ENCODE data around the gene CEP57L1. TPM values are rescaled to one million over a fixed set of nuclear protein-coding genes. Genes with fewer than 3 reads are reported as not detected.

CEP57L1 gene
- total and polyA plus RNA-seq, 2 donors (not counting 1 experiment from before 2014, with no cell fraction given): 3.1 to 8.8 TPM

DNA sequence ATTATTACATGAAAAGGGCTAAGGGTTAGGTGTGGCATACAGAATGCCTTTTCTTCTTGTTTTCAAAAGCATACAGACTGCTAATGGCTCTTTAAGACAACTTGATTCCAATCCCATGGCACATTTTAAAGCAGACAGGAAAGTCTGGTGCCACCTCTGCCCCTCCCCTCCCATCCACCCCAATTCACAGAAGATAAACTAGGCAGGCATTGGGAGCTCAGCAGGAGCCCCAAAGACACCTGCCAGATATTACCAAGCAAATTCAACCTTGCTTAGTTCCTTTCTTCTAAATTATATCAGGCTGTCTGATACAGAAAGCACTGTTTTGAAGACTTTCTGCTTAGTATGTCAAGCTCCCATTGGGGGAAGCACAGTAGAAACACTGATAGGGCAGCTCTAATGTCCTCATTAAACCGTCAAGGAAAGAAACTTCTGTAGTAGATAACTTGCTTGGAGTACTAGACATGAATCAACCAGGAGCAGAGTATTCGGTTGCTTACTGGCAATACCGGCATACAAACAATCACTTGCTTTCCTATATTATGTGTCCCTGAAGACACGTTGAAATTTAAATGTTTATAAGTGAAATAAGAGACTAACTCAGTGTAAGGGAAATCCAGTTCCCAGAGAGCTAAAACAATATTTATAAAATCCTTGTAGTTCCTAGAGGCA lies 13.7 kb upstream of the CEP57L1 start:
- Histone ChIP-seq H3K79me2 (ENCODE audit: control insufficient read depth, insufficient read depth, low read length) (peaks cover 7% of the 10 kb centered on the region), H2AFZ (ENCODE audit: insufficient read depth, low read depth, low read length, poor library complexity, severe bottlenecking) (no peak overlapping the region), H3K27ac (ENCODE audit: low read length in 2 of 2) (no peak overlapping the region), H3K9ac (ENCODE audit: low read length) (no peak overlapping the region), H3K9me3 (ENCODE audit: control extremely low read depth in 1 of 3, control insufficient read depth in 2 of 3, insufficient read depth in 1 of 3, low read length in 2 of 3) (no peaks in the 10 kb centered on the region), H3K4me2 (replicated peaks; ENCODE audit: low read depth, low read length, poor library complexity, severe bottlenecking) (no peak overlapping the region), H3K27me3 (replicated peaks in 1 of 4; ENCODE audit: control extremely low read depth in 1 of 4, control insufficient read depth in 3 of 4, insufficient read depth in 4 of 4, low read length in 3 of 4) (no peaks in the 10 kb centered on the region), H3K36me3 (replicated peaks in 1 of 2; ENCODE audit: control extremely low read depth in 1 of 2, control insufficient read depth in 1 of 2, extremely low read depth in 1 of 2, insufficient read depth in 2 of 2, low read length in 1 of 2) (no peaks in the 10 kb centered on the region), H4K20me1 (ENCODE audit: control insufficient read depth, insufficient read depth, low read length, poor library complexity, severe bottlenecking) (no peaks in the 10 kb centered on the region), H3K4me3 (ENCODE audit: control extremely low read depth in 1 of 5, extremely low read depth in 1 of 5, insufficient read depth in 1 of 5, low read depth in 2 of 5, low read length in 4 of 5) (no peak overlapping the region), H3K4me1 (ENCODE audit: control insufficient read depth in 2 of 2, insufficient read depth in 2 of 2, low read length in 2 of 2) (no peaks in the 10 kb centered on the region)
- ChIA-PET CTCF (interaction anchor here (1.7 kb wide), 1 partner anchor 8 kb away, joined by 8 read pairs; no protein-coding TSS in a partner anchor), POLR2A (interaction anchor here (0.7 kb wide), 1 partner anchor 1435 kb away, joined by 3 read pairs; no protein-coding TSS in a partner anchor)
- Mint-ChIP-seq H3K27me3 (no peaks in the 10 kb centered on the region), H3K4me1 (peaks cover 3% of the 10 kb centered on the region), H3K9me3 (ENCODE audit: insufficient read depth) (no peaks in the 10 kb centered on the region), H3K27ac (no peak overlapping the region), H3K4me3 (no peak overlapping the region)
- ATAC-seq (ENCODE audit: low read depth): no peak
- DNase-seq: no peak
- intact Hi-C loops (cut with micrococcal nuclease): no loop called here
- TF ChIP-seq CTCF (IDR thresholded peaks at IDR 0.05) (no peak), EZH2 (IDR thresholded peaks at IDR 0.05; ENCODE audit: borderline replicate concordance, insufficient read depth, low read depth, low read length, poor library complexity, severe bottlenecking) (no peak)
- WGBS (ENCODE audit: insufficient coverage): 83% methylated on average over 1 of the region's 4 CpGs

GRCh38 chr6:109082188-109082577 lies 13.1 kb upstream of the CEP57L1 start:
- CTCF ChIA-PET: interaction anchor here (1.7 kb wide), 1 partner anchor 9 kb away, joined by 8 read pairs; no protein-coding TSS in a partner anchor
- peaks cover 7% of the 10 kb centered on the region for H3K79me2 ChIP-seq (ENCODE audit: control insufficient read depth, insufficient read depth, low read length)
- intact Hi-C loops (cut with micrococcal nuclease): no loop called here
- WGBS (ENCODE audit: insufficient coverage): 100% methylated on average over 1 of the region's 1 CpG
- DNase-seq: no peak
- no peak overlapping the region for H3K27ac ChIP-seq (ENCODE audit: low read length in 2 of 2)
- Mint-ChIP-seq H3K9me3 (ENCODE audit: insufficient read depth) (no peaks in the 10 kb centered on the region), H3K27me3 (no peaks in the 10 kb centered on the region), H3K27ac (no peak overlapping the region), H3K4me3 (no peak overlapping the region), H3K4me1 (peaks cover 3% of the 10 kb centered on the region)
- H3K36me3 ChIP-seq (replicated peaks in 1 of 2; ENCODE audit: control extremely low read depth in 1 of 2, control insufficient read depth in 1 of 2, extremely low read depth in 1 of 2, insufficient read depth in 2 of 2, low read length in 1 of 2): no peaks in the 10 kb centered on the region
- no peak overlapping the region for H3K4me3 ChIP-seq (ENCODE audit: control extremely low read depth in 1 of 5, extremely low read depth in 1 of 5, insufficient read depth in 1 of 5, low read depth in 2 of 5, low read length in 4 of 5)
- no peaks in the 10 kb centered on the region for H3K4me1 ChIP-seq (ENCODE audit: control insufficient read depth in 2 of 2, insufficient read depth in 2 of 2, low read length in 2 of 2)
- H3K4me2 ChIP-seq (replicated peaks; ENCODE audit: low read depth, low read length, poor library complexity, severe bottlenecking): no peak overlapping the region
- POLR2A ChIA-PET: no interaction called here
- no peak overlapping the region for H2AFZ ChIP-seq (ENCODE audit: insufficient read depth, low read depth, low read length, poor library complexity, severe bottlenecking)
- TF ChIP-seq EZH2 (IDR thresholded peaks at IDR 0.05; ENCODE audit: borderline replicate concordance, insufficient read depth, low read depth, low read length, poor library complexity, severe bottlenecking) (no peak), CTCF (IDR thresholded peaks at IDR 0.05) (no peak)
- no peaks in the 10 kb centered on the region for H3K27me3 ChIP-seq (replicated peaks in 1 of 4; ENCODE audit: control extremely low read depth in 1 of 4, control insufficient read depth in 3 of 4, insufficient read depth in 4 of 4, low read length in 3 of 4)
- H3K9ac ChIP-seq (ENCODE audit: low read length): no peak overlapping the region
- H3K9me3 ChIP-seq (ENCODE audit: control extremely low read depth in 1 of 3, control insufficient read depth in 2 of 3, insufficient read depth in 1 of 3, low read length in 2 of 3): no peaks in the 10 kb centered on the region
- no peaks in the 10 kb centered on the region for H4K20me1 ChIP-seq (ENCODE audit: control insufficient read depth, insufficient read depth, low read length, poor library complexity, severe bottlenecking)
- no peak for ATAC-seq (ENCODE audit: low read depth)

Data from B cell (primary cell).